WI38 (cell line): ENCODE measurements around the gene FAM98B.

Experiments used
- H3K4me3 ChIP-seq: 2 replicates; pipeline ENCODE4 v1.5.1; 2011; ENCODE audit warnings: low read depth, mild to moderate bottlenecking, control low read depth, low read length
- TF ChIP-seq, protein P1 (sequence below): IDR thresholded peaks from 2 replicates; pipeline ENCODE4 v1.5.1; 2012; ENCODE audit warnings: low read depth, mild to moderate bottlenecking, control low read depth, low read length

The FAM98B gene

GRCh38 chr15:38517312-38517975 lies 63.5 kb downstream of the FAM98B start:
- no peak overlapping the region for H3K4me3 ChIP-seq
- TF ChIP-seq, protein P1, sequence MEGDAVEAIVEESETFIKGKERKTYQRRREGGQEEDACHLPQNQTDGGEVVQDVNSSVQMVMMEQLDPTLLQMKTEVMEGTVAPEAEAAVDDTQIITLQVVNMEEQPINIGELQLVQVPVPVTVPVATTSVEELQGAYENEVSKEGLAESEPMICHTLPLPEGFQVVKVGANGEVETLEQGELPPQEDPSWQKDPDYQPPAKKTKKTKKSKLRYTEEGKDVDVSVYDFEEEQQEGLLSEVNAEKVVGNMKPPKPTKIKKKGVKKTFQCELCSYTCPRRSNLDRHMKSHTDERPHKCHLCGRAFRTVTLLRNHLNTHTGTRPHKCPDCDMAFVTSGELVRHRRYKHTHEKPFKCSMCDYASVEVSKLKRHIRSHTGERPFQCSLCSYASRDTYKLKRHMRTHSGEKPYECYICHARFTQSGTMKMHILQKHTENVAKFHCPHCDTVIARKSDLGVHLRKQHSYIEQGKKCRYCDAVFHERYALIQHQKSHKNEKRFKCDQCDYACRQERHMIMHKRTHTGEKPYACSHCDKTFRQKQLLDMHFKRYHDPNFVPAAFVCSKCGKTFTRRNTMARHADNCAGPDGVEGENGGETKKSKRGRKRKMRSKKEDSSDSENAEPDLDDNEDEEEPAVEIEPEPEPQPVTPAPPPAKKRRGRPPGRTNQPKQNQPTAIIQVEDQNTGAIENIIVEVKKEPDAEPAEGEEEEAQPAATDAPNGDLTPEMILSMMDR: no peak

DNA sequence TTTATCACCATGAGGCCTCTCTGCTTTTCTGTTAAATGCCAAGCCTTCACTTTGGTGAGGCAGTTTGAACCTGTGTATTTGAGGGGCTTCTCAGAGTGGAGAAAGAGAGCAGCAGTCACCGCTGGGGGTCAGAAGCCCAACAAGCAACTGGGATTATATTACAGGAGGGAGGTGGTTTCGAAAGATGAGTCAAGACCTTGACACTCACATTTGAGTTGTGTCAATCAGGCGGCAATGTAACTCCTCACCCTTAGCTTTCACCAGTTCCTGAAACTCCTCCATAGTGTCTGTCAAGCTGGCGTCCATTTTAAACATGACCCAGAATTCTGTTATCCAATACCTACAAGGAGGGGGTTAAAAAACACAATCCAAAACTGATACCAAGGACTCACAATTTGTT lies 64.2 kb downstream of the FAM98B start:
- no peak overlapping the region for H3K4me3 ChIP-seq
- TF ChIP-seq, protein P1: no peak

DNA sequence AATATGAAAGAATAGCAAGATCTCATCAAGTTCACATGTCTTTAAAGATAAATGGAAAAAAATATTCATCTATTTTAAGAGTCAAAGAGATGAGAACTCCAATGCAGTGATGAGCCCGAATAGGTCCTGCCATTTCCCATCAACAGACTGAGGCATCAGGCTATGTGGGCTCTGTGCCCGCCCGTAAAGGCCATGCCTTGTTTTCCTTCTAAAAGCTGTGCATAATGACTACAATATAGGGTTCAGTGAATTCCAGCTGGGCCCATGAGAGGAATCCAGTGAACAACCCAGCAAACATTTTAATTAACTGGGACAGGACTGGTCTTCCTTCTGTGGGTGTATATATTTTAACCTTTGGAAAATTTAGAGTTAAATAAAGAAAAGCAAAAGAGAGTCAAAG lies 66.1 kb downstream of the FAM98B start:
- no peak overlapping the region for H3K4me3 ChIP-seq
- TF ChIP-seq, protein P1: no peak

GRCh38 chr15:38521316-38521715 lies 67.4 kb downstream of the FAM98B start:
- TF ChIP-seq, protein P1: no peak
- no peak overlapping the region for H3K4me3 ChIP-seq

DNA sequence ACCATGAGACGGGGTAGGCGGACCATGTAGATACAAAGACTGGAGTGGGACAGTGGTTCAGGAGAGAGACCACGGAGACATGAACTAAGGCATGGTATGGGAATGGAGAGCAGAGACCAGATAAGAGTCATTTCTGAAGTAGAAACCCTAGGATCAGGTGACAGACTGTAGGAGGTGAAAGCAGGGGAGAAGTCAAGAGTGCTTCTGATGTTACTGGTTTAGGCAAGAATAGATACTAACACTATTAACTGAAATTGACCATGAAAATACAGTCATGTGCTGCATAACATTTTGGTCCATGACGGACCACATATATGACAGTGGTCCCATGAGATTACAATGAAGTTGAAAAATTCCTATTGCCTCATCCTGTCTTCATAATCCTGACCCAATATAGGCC lies 69.0 kb downstream of the FAM98B start:
- TF ChIP-seq, protein P1: no peak
- H3K4me3 ChIP-seq: no peak overlapping the region

- TF ChIP-seq, protein P1: no peak
- H3K4me3 ChIP-seq: no peak overlapping the region
These were observed 70.2 kb downstream of the FAM98B start for GRCh38 chr15:38524156-38524555.

DNA sequence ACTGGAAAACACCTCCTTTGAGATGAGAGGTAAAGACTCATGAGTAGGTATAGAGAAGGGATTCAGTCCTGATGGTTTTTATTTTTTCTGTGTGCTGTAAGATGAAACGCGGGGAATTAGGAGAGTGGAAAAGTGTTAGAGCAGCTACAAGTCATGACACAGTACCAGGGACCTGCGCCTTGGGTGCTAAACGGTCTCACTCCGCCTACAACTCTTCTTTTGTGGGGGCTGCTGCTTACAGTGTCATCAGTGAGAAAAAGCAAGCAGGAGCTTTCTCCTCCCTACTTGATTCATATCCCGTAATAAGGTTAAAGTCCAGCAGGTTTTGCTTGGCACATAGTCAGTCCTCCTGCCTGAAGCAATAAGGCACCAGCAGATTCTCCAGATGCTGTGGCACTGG lies 71.6 kb downstream of the FAM98B start:
- TF ChIP-seq, protein P1: no peak
- no peak overlapping the region for H3K4me3 ChIP-seq
